ENCODE results near the gene IRX3. TPM values are rescaled to one million over a fixed set of nuclear protein-coding genes. Genes with fewer than 3 reads are reported as not detected.

The IRX3 gene
- total and polyA plus RNA-seq, 11 donors, result 28.6 to 101 (median 45.9) TPM

DNA sequence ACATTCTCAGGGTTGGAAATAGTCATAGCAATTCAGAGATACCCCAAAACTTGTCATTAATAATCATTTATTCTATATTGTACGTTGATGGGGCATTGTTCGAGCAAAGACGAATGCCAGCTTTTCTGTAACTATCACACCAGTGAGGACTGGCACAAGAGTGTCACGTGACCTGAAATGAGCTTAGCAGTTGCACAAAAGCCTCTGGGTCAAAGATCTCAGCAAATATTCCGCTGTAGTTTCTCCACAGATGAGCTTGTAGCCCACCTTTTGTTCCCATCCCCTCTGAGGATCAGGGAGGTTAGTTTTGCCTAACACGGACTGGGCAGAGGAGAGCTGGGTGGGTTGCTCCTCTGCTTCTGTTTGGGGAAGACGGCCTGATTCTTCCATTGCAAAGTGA, 18.2 kb downstream of the IRX3 start:
- peaks cover 0 to 25% (median 12%) of the 10 kb centered on the region in 12 donors for H3K4me1 ChIP-seq
- intact Hi-C loops (cut with DNase I), result loop anchor here in 1 of 10 donors (5.0 kb wide), 1 partner anchor 66 kb away; no protein-coding TSS in a partner anchor
- H3K27me3 ChIP-seq, result no peaks in the 10 kb centered on the region
- H3K9me3 ChIP-seq, result peaks cover 0 to 5% (median 0%) of the 10 kb centered on the region in 12 donors
- WGBS, 4 donors, result 75 to 81% (median 78%) methylated on average over 7 of the region's 7 CpGs
- no peak for ATAC-seq
- H3K36me3 ChIP-seq, result no peaks in the 10 kb centered on the region
- TF ChIP-seq, protein P1, sequence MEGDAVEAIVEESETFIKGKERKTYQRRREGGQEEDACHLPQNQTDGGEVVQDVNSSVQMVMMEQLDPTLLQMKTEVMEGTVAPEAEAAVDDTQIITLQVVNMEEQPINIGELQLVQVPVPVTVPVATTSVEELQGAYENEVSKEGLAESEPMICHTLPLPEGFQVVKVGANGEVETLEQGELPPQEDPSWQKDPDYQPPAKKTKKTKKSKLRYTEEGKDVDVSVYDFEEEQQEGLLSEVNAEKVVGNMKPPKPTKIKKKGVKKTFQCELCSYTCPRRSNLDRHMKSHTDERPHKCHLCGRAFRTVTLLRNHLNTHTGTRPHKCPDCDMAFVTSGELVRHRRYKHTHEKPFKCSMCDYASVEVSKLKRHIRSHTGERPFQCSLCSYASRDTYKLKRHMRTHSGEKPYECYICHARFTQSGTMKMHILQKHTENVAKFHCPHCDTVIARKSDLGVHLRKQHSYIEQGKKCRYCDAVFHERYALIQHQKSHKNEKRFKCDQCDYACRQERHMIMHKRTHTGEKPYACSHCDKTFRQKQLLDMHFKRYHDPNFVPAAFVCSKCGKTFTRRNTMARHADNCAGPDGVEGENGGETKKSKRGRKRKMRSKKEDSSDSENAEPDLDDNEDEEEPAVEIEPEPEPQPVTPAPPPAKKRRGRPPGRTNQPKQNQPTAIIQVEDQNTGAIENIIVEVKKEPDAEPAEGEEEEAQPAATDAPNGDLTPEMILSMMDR (IDR thresholded peaks at IDR 0.05), result no peak
- no peak for TF ChIP-seq POLR2A (IDR thresholded peaks at IDR 0.05)
- H3K4me3 ChIP-seq, result no peak overlapping the region
- H3K27ac ChIP-seq, result peak overlapping the region in 2 of 12 donors; percentile 51 to 68
- no peak for DNase-seq

DNA sequence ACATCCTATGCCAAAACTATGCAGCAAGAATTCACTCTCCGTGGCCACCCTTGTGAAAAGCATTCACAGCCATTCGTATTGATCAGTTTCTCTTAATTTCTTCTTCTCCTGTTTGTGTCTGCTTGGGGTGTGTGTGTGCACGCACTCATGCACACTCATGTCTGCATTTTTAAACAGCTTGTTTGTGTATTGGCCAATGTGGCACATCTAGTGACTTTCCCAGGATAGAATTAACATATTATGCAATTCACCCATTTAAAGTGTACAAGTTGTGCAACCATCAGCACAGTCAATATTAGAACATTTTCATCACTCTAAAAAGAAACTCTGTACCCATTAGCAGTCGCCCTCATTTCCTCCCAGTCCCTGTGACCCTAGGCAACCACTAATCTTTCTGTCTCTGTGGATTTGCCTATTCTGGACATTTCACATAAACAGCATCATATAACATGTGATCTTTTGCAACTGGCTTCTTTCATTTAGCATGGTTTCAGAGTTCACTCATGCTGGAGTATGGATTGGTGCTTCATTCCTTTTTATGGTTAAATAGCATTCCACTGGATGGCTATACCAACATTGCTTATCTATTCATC, 20.1 kb downstream of the IRX3 start:
- H3K27me3 ChIP-seq, result no peaks in the 10 kb centered on the region
- 76 to 83% (median 81%) methylated on average over 4 of the region's 4 CpGs for WGBS, 4 donors
- H3K9me3 ChIP-seq, result peaks cover 0 to 7% (median 0%) of the 10 kb centered on the region in 12 donors
- no peak overlapping the region for H3K4me3 ChIP-seq
- peak overlapping the region in 11 of 12 donors; percentile 33 to 86 (median 71) for H3K27ac ChIP-seq
- intact Hi-C loops (cut with DNase I), result loop anchor here in 1 of 10 donors (5.0 kb wide), 1 partner anchor 64 kb away; no protein-coding TSS in a partner anchor
- TF ChIP-seq, protein P1 (IDR thresholded peaks at IDR 0.05), result no peak
- no peak for TF ChIP-seq POLR2A (IDR thresholded peaks at IDR 0.05)
- H3K4me1 ChIP-seq, result peaks cover 0 to 25% (median 12%) of the 10 kb centered on the region in 12 donors
- H3K36me3 ChIP-seq, result no peaks in the 10 kb centered on the region
- ATAC-seq, result peak in 3 of 4 donors; percentile 32 to 50 (median 47)
- no peak for DNase-seq

DNA sequence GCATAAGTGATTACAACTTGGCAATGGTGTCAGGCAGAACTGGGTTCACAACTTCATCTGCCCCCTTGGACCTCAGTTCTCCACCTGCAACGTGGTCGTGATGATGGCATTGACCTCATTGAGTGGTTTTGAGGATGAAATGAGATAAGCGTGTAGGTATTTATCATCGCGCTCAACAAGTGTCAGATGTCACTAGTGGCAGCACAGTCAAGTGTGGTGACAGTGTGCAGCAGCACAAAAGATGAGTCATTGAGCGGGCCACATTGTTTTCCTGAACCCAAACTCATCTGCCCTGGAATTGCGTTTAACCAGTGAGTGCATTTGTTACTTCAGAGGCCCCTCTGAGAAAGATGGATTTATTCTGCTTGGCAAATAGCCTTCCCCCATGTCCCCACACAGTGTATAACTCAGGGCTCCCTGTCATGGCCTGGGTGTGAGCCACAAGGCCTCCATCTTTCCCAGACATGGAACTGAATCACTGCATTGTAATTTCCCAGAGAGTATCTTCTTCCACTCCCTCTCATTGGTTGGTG, 20.9 kb downstream of the IRX3 start:
- no peaks in the 10 kb centered on the region for H3K36me3 ChIP-seq
- TF ChIP-seq, protein P1 (IDR thresholded peaks at IDR 0.05), result no peak
- no peak for TF ChIP-seq POLR2A (IDR thresholded peaks at IDR 0.05)
- H3K4me3 ChIP-seq, result no peak overlapping the region
- peaks cover 0 to 9% (median 0%) of the 10 kb centered on the region in 12 donors for H3K9me3 ChIP-seq
- peak overlapping the region in 11 of 12 donors; percentile 33 to 86 (median 71) for H3K27ac ChIP-seq
- H3K27me3 ChIP-seq, result no peaks in the 10 kb centered on the region
- DNase-seq, result peak in 4 of 5 donors; percentile 30 to 80 (median 46)
- intact Hi-C loops (cut with DNase I), result loop anchor here in 1 of 10 donors (5.0 kb wide), 1 partner anchor 63 kb away; no protein-coding TSS in a partner anchor
- WGBS, 4 donors, result 33 to 48% (median 45%) methylated on average over 7 of the region's 7 CpGs
- peak; percentile 79 to 96 (median 92) for ATAC-seq
- H3K4me1 ChIP-seq, result peaks cover 0 to 25% (median 12%) of the 10 kb centered on the region in 12 donors

DNA sequence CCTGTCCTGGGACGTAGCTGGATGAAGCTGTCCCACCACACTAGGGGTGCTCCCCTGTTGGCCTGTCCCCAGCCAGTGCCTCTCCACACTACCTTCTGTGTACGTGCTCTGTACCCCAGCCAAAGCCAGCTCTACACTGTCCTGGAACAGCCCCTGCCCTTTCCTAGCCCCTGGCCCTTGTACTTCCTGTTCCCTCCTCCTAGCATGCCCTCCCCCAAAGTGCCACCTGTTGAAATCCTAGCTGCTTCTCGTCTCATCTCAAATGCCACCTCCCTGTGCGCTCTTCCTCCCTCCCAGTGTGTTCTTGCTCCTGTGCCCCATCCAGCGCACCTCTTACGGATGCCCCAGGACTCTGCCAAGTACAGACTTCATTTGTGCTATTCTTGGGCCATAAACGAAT, 33.5 kb downstream of the IRX3 start:
- intact Hi-C loops (cut with DNase I), result no loop called here
- DNase-seq (peak in 2 of 5 donors; percentile 3 to 37), ATAC-seq (peak; percentile 41 to 83 (median 72))
- Histone ChIP-seq H3K27ac (no peak overlapping the region), H3K27me3 (no peaks in the 10 kb centered on the region), H3K9me3 (no peaks in the 10 kb centered on the region), H3K4me3 (no peak overlapping the region), H3K4me1 (no peaks in the 10 kb centered on the region), H3K36me3 (no peaks in the 10 kb centered on the region)
- WGBS, 4 donors, result 63 to 70% (median 65%) methylated on average over 7 of the region's 7 CpGs
- TF ChIP-seq, protein P1 (IDR thresholded peaks at IDR 0.05), result no peak
- no peak for TF ChIP-seq POLR2A (IDR thresholded peaks at IDR 0.05)

Data from heart left ventricle (tissue), 16 donors.